Stimulated activated effector memory CD8-positive, alpha-beta T cell treated with anti-CD3 and anti-CD28 coated beads, Interleukin-12 subunit alpha, Interleukin-12 subunit beta, amount 100 ng/mL, for 72 hours (primary cell): ENCODE measurements around the gene MYZAP.
"Not testable (repeated sequence)": the region's sequence is repeated elsewhere in the genome, so short reads cannot be mapped to it uniquely, and the experiment has no call there.

ENCODE experiments used
- ATAC-seq: fragments of 150-1000 bp; cut with Tn5 transposase; 2 replicates; pipeline ENCODE4 v1.10.0; 2021
- DNase-seq, 2 donors: peaks; one replicate each; pipeline ENCODE4 v3.0.0; 2021 to 2022; ENCODE audit warnings: low spot score in 2 of 2
- H3K27ac Mint-ChIP-seq: one replicate; pipeline ENCODE4 v1.8.0; 2022; ENCODE audit warnings: mild to moderate bottlenecking, mixed read lengths
- H3K36me3 Mint-ChIP-seq: one replicate; pipeline ENCODE4 v1.8.0; 2022; ENCODE audit warnings: mild to moderate bottlenecking, mixed read lengths
- H3K4me1 Mint-ChIP-seq: one replicate; pipeline ENCODE4 v1.8.0; 2022; ENCODE audit warnings: mixed read lengths
- H3K4me3 Mint-ChIP-seq: one replicate; pipeline ENCODE4 v1.8.0; 2022; ENCODE audit warnings: mild to moderate bottlenecking, mixed read lengths
- H3K9me3 Mint-ChIP-seq: one replicate; pipeline ENCODE4 v1.8.0; 2022; ENCODE audit warnings: mixed read lengths

The MYZAP gene

DNA sequence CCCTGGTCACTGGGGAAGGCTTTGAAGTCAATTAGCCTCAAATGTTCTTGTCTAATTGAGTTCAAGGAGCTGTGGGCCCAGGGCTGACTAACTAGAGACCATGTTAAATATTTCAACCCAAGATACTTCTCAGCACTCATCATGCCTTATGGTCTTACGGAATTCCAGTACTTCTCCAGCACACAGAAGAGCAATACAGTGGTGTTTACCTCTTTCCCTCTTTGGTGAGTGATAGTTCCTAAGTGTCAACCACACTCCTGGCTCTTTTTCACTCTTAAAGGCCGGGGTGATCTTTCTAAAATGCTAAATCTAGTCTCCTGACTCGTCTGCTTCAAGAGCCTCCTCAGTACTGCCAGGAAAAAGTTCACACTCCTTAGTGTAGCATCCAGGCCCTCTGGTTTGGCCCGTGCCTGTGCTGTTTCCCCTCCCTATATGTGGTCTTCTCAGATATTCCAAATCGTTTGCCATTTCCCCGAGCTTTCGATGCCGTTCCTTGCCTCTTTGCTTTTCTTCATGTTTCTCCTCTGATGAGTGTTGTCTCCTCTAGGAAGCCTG lies 4.7 kb downstream of the MYZAP start:
- no peak for DNase-seq
- Mint-ChIP-seq H3K9me3 (no peaks in the 10 kb centered on the region), H3K4me3 (no peak overlapping the region), H3K27ac (no peak overlapping the region), H3K4me1 (peaks cover 1% of the 10 kb centered on the region), H3K36me3 (no peaks in the 10 kb centered on the region)
- no peak for ATAC-seq

DNA sequence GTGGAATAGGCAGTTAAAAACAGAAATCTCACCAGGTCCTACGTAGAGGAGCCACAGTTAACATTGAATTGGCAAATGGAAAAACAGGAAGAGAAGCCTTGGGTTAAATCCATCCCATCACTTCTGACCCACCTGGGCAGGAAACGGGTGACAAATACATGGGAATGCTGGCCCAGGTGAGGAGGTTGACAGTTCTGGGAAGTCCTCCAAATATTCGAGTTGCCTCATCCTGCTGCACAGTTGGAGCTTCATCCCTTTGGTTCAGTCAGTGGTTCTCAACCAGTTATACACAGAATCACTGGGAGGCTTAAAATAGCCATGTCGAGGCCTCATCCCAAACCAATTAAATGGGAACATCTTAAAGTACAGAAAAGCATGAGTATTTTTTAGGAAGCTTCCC lies 5.3 kb downstream of the MYZAP start:
- Mint-ChIP-seq H3K9me3 (no peaks in the 10 kb centered on the region), H3K27ac (no peak overlapping the region), H3K4me3 (no peak overlapping the region), H3K4me1 (no peaks in the 10 kb centered on the region), H3K36me3 (no peaks in the 10 kb centered on the region)
- no peak for ATAC-seq
- DNase-seq: no peak

DNA sequence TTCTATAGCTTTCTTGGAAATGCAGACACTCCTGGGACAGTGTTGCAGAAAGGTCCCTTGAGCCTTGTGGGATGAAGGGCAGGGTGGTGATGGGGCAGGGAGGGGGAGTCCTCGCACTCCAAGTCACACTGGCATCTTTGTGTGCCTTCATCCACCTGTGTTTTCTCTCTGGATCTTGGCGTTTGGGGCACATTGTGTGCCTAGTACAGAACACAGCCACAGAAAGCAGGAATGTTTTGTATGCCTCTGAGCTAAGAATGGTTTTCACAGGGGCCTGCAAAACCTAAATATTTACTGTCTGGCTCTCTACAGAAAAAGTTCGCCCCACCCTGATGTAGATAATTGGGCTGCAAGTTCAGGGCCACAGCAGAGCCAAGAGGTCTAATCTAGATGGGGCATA lies 5.7 kb downstream of the MYZAP start:
- DNase-seq (no peak), ATAC-seq (no peak)
- Mint-ChIP-seq H3K36me3 (no peaks in the 10 kb centered on the region), H3K27ac (no peak overlapping the region), H3K4me3 (no peak overlapping the region), H3K4me1 (no peaks in the 10 kb centered on the region), H3K9me3 (no peaks in the 10 kb centered on the region)

DNA sequence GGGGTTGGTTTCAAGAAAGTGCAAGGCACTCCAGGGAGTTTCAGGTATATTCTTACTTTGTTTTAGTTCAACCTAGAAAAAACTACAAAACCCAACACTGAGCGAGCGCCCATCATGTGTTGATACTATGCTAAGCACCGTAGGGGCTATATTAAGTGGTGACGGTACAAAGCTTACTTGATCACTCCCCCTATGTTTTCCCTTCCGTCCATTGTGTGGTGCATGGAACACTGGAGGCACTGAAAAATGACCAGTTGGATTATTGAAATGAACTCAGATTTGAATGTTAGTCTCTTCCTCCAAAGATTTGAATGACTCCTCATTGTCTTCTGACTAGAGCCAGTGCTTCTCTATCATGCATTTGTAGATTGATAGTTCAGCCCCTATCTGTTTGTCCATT lies 6.6 kb downstream of the MYZAP start:
- ATAC-seq (no peak), DNase-seq (no peak)
- Mint-ChIP-seq H3K36me3 (no peaks in the 10 kb centered on the region), H3K4me3 (no peak overlapping the region), H3K4me1 (no peaks in the 10 kb centered on the region), H3K9me3 (no peaks in the 10 kb centered on the region), H3K27ac (no peak overlapping the region)

DNA sequence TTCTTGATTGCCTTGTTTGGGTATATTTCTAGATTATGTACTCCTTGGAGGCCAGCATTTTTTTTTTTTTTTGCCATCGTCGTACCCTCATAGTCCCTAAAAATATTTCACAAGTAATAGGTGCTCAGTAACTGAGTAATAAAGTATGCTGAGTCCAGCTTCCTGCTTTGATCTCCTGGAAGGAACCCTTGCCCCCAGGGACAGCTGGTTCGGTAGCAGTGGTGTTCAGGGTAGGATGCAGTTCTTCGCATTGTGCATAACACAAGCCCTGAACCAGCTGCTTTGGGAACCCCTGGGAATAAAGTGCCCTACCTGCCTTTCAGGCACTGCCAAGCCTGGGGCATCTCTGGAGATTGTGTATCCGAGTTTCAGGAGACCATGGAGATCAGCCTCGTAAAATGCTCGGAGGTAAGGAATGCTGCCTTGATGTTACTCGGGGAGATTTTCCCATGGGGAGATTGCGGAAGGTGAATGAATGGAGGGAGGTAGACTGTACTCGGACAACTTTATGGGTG lies 7.6 kb downstream of the MYZAP start:
- no peaks in the 10 kb centered on the region for H3K36me3 Mint-ChIP-seq
- H3K4me1 Mint-ChIP-seq: no peaks in the 10 kb centered on the region
- no peaks in the 10 kb centered on the region for H3K9me3 Mint-ChIP-seq
- H3K27ac Mint-ChIP-seq: no peak overlapping the region
- H3K4me3 Mint-ChIP-seq: no peak overlapping the region
- ATAC-seq: no peak
- DNase-seq: no peak

DNA sequence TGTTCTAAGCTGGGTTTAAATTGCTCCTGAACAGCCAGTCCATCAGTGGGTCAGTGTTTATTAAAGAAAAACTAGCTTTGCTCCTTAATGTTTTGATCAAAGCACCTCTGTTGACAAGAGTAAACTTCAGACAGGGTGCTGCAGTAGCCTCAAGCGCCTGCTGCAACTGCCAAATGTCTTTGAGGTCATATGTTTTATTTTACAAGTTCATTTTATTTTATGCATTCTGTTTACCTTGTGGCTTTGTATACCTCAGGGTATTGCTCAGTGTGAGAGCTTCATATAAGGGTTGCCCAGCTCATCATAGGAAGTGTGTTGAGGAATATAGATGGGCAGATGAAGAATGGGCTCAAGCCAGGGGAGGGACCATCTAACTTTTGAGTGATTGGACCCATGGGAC lies 8.5 kb downstream of the MYZAP start:
- ATAC-seq: no peak
- Mint-ChIP-seq H3K9me3 (no peaks in the 10 kb centered on the region), H3K4me3 (no peak overlapping the region), H3K36me3 (no peaks in the 10 kb centered on the region), H3K27ac (no peak overlapping the region), H3K4me1 (no peaks in the 10 kb centered on the region)
- DNase-seq: no peak

DNA sequence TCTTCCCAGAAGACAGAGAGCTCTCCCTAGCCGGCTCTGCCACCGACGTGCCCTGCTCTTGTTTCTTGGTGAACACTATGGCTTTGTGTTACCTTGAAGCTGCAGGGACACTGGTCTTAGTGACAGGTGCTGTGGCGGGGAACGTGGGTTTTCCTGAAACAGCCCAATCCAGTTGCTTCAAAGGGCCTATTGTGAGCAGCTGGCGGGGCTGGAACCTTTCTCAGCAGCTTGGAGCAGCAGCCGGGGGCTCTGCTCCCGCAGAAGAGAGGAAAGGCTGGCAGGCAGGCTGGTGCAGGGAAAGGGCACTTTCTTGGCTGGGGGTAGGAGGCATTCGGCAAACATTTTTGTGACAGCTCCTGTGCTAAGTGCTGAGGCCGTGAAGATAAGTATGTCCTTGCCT lies 12.8 kb downstream of the MYZAP start:
- no peak for ATAC-seq
- Mint-ChIP-seq H3K4me3 (no peak overlapping the region), H3K4me1 (no peaks in the 10 kb centered on the region), H3K36me3 (no peaks in the 10 kb centered on the region), H3K9me3 (no peaks in the 10 kb centered on the region), H3K27ac (no peak overlapping the region)
- no peak for DNase-seq

DNA sequence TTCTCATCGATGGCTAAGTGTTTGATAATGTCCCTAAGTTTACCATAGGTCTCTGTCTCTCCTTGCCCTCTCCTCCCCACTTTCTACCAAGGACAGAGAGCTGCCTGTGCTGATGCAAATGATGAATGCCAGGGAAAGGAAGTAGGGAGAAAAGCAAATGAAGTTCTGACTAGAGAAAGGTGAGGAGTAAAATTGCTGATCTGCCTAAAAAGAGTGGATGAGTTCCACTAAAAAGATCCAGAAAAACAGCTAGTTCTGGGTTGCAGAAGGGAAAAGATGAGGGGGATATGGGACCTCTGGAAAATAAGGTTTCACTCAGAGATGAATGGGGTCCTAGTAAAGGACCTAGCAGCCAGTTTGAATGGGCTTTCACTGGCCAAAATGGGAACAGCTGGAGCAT lies 13.8 kb downstream of the MYZAP start:
- Mint-ChIP-seq H3K27ac (no peak overlapping the region), H3K4me3 (no peak overlapping the region), H3K9me3 (no peaks in the 10 kb centered on the region), H3K4me1 (no peaks in the 10 kb centered on the region), H3K36me3 (no peaks in the 10 kb centered on the region)
- no peak for ATAC-seq
- DNase-seq: no peak

DNA sequence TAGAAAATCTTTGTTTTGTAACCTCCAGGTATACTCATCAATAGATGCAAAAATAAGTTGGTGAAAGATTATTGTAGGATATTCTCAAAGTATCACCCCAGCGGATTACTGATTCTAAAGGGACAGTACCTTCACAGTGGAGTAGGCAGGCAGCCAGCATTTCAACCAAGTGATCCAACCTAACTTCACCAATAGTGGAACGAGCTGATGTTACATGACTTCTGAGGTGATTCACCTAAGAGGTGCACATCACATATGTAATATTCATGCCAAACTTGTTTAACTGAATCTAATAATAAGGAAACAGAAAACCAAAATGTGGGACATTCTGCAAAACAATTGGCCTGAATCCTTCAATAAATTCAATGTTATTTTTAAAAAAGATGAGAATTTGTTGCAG lies 14.3 kb downstream of the MYZAP start:
- ATAC-seq (no peak), DNase-seq (no peak)
- Mint-ChIP-seq H3K27ac (no peak overlapping the region), H3K36me3 (no peaks in the 10 kb centered on the region), H3K4me1 (no peaks in the 10 kb centered on the region), H3K4me3 (no peak overlapping the region), H3K9me3 (no peaks in the 10 kb centered on the region)

DNA sequence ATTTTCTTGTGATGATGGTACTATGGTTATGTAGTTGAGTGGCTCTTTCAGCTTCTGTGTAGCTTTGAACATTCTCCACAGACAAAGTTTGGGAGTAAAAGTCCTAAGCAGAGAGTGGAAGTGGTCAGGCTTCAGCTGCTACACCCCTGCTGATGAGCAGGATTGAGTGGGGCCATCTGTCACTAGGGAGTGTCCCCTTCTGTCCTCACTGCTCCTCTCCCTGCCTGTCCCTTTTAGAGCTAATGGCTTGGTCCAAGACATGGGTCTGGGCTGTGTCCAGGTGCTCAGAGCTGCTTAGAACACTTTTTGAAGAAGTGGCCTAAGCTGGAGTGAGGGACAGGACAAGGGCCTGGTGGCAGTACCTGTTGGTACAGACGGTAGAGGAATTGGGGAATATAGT lies 15.1 kb downstream of the MYZAP start:
- no peak for DNase-seq
- H3K4me3 Mint-ChIP-seq: no peak overlapping the region

DNA sequence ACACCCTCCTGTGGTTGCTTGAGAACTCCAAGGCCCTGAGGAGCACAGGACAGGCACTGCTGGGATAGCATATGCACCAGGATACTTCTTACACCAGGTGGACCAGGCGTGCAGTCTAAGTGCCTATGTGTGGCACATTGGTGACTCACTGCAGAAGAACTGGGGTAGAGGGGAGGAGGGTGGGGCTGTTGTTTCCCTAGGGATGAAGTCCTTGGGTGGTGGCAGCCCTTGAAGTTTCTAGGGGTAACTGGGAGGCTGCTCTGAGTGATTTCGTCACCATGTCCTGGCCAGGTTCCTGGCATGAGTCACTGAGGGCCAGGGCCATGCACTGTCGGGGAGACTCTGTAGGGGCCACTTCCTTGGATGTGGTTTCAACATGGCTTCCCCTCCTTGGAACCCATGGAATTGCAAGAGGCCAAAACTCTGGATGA lies 15.9 kb downstream of the MYZAP start:
- ATAC-seq: no peak
- Mint-ChIP-seq H3K9me3 (no peaks in the 10 kb centered on the region), H3K27ac (no peak overlapping the region), H3K36me3 (no peaks in the 10 kb centered on the region), H3K4me3 (no peak overlapping the region), H3K4me1 (no peaks in the 10 kb centered on the region)
- DNase-seq: no peak

More for the DNA sequence above, 15.1 kb downstream of the MYZAP start:
- ATAC-seq: no peak
- no peaks in the 10 kb centered on the region for H3K36me3 Mint-ChIP-seq
- H3K9me3 Mint-ChIP-seq: no peaks in the 10 kb centered on the region
- H3K4me1 Mint-ChIP-seq: no peaks in the 10 kb centered on the region
- no peak overlapping the region for H3K27ac Mint-ChIP-seq

DNA sequence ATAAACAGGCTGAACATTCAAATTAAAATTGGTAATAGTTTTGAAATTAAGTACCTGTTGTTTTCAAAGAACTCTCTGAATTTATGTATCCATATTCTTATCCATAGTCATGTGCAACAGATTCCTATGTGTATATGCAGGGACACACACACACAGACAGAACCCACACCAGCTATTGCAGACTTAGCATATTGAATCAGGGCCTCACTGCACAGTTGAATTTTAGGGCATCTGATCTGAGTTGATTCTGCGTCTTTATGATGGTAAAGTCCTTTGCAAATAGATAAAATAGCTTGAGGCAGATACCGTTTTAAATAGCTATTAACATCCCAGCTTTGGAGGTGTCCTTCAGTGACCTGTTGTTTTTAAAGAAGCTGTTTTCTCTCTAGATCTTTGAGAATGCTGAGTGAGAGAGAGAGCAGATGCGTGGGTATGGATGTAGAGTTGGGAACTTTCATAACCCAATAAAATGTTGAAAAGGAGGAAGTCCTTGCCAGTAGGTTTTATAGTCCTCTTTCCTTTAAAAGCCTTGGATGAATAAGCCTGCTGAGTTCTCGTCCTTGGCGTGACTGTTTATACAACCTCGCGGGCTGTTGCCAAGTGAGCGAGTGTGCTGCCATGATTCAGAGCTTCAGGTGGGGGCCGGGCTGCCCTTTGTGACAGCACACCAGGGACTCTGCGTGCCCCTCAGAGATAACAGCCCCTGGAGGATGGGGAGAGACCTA lies 18.3 kb downstream of the MYZAP start:
- H3K4me3 Mint-ChIP-seq: no peak overlapping the region
- DNase-seq: no peak
- H3K4me1 Mint-ChIP-seq: no peaks in the 10 kb centered on the region
- no peaks in the 10 kb centered on the region for H3K9me3 Mint-ChIP-seq
- H3K27ac Mint-ChIP-seq: no peak overlapping the region
- H3K36me3 Mint-ChIP-seq: no peaks in the 10 kb centered on the region
- ATAC-seq: no peak

DNA sequence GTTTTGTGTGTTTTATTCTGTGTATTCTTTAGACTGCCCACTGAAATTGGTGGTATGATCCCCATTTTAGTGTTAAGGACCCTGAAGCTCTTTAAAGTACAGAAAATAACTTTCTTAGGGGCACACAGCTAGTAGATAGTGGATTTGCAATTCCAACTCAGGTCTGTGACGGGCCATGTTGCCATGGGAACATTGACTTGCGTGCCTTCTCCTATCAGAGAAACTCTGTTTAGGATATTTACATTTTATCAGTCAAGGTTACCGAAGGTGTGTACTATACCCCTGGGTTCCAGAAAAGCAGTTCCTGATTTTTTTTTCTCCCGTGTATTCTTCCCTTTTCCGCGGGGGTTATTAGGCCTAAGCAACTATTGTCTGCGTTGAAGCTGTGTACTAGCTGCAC lies 19.4 kb downstream of the MYZAP start:
- no peak overlapping the region for H3K27ac Mint-ChIP-seq
- H3K4me1 Mint-ChIP-seq: no peaks in the 10 kb centered on the region
- no peaks in the 10 kb centered on the region for H3K9me3 Mint-ChIP-seq
- ATAC-seq (no peak), DNase-seq (no peak)
- H3K36me3 Mint-ChIP-seq: no peaks in the 10 kb centered on the region
- H3K4me3 Mint-ChIP-seq: no peak overlapping the region

DNA sequence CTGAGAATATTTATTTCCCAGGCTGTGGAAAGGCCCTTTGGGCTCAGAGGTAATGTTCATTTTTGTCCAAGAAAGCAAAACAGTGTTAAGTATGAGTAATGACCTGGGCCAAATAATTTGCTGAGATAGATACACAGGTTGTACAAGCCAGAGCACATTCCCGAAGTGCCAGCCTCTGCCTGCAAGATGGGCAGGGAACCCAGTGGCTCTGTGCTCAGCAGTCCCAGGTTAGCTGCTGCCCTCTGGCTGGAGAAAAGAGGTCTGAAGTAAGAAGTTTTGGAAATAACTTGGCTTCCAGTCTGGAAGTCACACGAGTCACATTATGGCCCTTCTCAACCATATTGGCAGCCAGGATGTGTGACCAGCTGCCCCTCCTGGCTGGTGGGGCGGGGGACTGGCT lies 20.2 kb downstream of the MYZAP start:
- no peak for DNase-seq
- no peak overlapping the region for H3K4me3 Mint-ChIP-seq
- H3K27ac Mint-ChIP-seq: no peak overlapping the region
- no peaks in the 10 kb centered on the region for H3K36me3 Mint-ChIP-seq
- H3K4me1 Mint-ChIP-seq: no peaks in the 10 kb centered on the region
- no peak for ATAC-seq
- no peaks in the 10 kb centered on the region for H3K9me3 Mint-ChIP-seq

DNA sequence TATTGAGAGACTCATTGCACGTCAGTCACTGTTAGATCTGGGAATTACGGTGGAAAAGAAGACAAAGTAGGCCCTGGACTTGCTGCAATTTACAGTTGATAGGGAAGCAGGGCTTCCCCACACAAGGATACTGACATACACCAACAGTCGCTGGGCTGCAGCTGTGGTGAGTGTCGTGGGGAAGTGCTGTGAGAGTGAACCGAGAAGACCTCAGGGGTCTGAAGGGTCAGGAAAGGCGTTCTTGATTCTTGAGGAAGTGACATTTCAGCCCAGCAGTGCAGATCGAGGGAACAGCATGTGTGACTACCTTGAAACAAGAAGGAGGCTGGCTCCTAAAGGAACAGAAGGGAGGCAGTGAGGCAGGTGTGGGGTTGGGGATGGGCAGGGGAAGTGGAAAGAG lies 22.5 kb downstream of the MYZAP start:
- Mint-ChIP-seq H3K4me1 (no peaks in the 10 kb centered on the region), H3K9me3 (no peaks in the 10 kb centered on the region), H3K36me3 (no peaks in the 10 kb centered on the region), H3K4me3 (no peak overlapping the region), H3K27ac (no peak overlapping the region)
- ATAC-seq: no peak
- no peak for DNase-seq

DNA sequence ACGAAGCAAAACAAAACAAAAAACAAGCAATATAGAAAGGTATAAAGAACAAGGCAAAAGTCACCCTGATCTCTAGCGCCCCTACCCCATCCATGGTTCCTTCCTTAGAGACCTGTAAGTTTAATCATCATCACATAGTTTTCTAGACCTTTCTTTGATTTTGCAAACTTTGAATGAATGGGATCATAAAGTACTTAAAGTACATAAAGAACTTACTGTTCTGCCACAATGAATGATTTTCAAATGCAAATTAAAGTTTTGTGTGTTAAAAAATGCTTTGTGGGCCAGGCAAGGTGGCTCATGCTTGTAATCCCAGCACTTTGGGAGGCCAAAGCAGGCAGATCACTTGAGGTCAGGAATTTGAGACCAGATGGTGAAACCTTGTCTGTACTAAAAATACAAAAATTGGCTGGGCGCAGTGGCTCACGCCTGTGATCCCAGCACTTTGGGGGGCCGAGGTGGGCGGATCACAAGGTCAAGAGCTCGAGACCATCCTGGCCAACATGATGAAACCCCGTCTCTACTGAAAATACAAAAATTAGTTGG lies 24.3 kb downstream of the MYZAP start:
- not testable (repeated sequence) for H3K9me3 Mint-ChIP-seq, H3K4me1 Mint-ChIP-seq, H3K36me3 Mint-ChIP-seq, H3K4me3 Mint-ChIP-seq, H3K27ac Mint-ChIP-seq, ATAC-seq, DNase-seq
